HG02943 (cell line): ENCODE data around the gene C2orf66.

Experiments used
- ATAC-seq: cut with Tn5 transposase; IDR thresholded peaks from one replicate; pipeline ENCODE4 v1.9.1; 2021; ENCODE audit warnings: mild to moderate bottlenecking, low read depth, moderate library complexity; ENCODE audit not compliant: unreplicated experiment

C2orf66 gene

GRCh38 chr2:196809260-196809659 is at the start of gene C2orf66:
TSS of gene C2orf66 (minus strand) at chr2:196809355. CDS start at chr2:196809336, 19 bp downstream.
- no peak for ATAC-seq

GRCh38 chr2:196854629-196855028 is 45.5 kb upstream of the C2orf66 start:
- ATAC-seq: no peak

- ATAC-seq: no peak
Measured at GRCh38 chr2:196853301-196854087, 44.3 kb upstream of the C2orf66 start.

- no peak for ATAC-seq
Measured at GRCh38 chr2:196851088-196851487, 41.9 kb upstream of the C2orf66 start.

- ATAC-seq: no peak
Measured at GRCh38 chr2:196849895-196850294, 40.7 kb upstream of the C2orf66 start.

- ATAC-seq: no peak
Measured at GRCh38 chr2:196846295-196846694, 37.1 kb upstream of the C2orf66 start.

GRCh38 chr2:196845371-196845770 is 36.2 kb upstream of the C2orf66 start:
- no peak for ATAC-seq

GRCh38 chr2:196840171-196840570 is 31.0 kb upstream of the C2orf66 start:
- ATAC-seq: no peak

GRCh38 chr2:196839574-196839973 is 30.4 kb upstream of the C2orf66 start:
- no peak for ATAC-seq

- no peak for ATAC-seq
Measured at GRCh38 chr2:196836440-196836839, 27.3 kb upstream of the C2orf66 start.

- no peak for ATAC-seq
Measured at GRCh38 chr2:196830701-196831100, 21.5 kb upstream of the C2orf66 start.

GRCh38 chr2:196827356-196827755 is 18.2 kb upstream of the C2orf66 start:
- ATAC-seq: no peak

GRCh38 chr2:196823750-196824522 is 14.8 kb upstream of the C2orf66 start:
- no peak for ATAC-seq

- ATAC-seq: no peak
Measured at GRCh38 chr2:196821195-196821594, 12.0 kb upstream of the C2orf66 start.

GRCh38 chr2:196808083-196808665 is 981 bp downstream of the C2orf66 start:
- no peak for ATAC-seq

- ATAC-seq: no peak
Measured at GRCh38 chr2:196804381-196804780, 4.8 kb downstream of the C2orf66 start.

GRCh38 chr2:196802401-196802800 is 6.8 kb downstream of the C2orf66 start:
- no peak for ATAC-seq

GRCh38 chr2:196801674-196802261 is 7.4 kb downstream of the C2orf66 start:
- no peak for ATAC-seq

GRCh38 chr2:196798980-196799379 is 10.2 kb downstream of the C2orf66 start:
- peak; percentile 18 for ATAC-seq

- ATAC-seq: no peak
Measured at GRCh38 chr2:196792865-196793264, 16.3 kb downstream of the C2orf66 start.
